Stomach (tissue), 4 donors: ENCODE results near the gene SNAPC1.

ENCODE experiments used
- CTCF ChIP-seq, 7 experiments: fragments of 450-650 bp in 4 of 7; fragments of 200-600 bp in 3 of 7; sonication (generic) in 3 of 7; IDR thresholded peaks; one replicate each; pipeline ENCODE4 v1.5.1; 2016 to 2019; ENCODE audit warnings: antibody characterized with exemption in 7 of 7, control low read depth in 2 of 7, mild to moderate bottlenecking in 1 of 7
- POLR2A ChIP-seq, 4 donors: fragments of 450-650 bp; IDR thresholded peaks; one replicate each; pipeline ENCODE4 v1.6.1; 2016; ENCODE audit warnings: antibody characterized with exemption in 4 of 4, control low read depth in 2 of 4, mild to moderate bottlenecking in 1 of 4, moderate library complexity in 1 of 4

- TF ChIP-seq CTCF (IDR thresholded peaks at IDR 0.05): no peak
- no peak for TF ChIP-seq POLR2A (IDR thresholded peaks at IDR 0.05)
Observed at GRCh38 chr14:61747342-61747741, 14.9 kb upstream of the SNAPC1 start.
